Ramos (cell line): ENCODE measurements around the gene STMN3.
"Not testable (repeated sequence)": the region's sequence is repeated elsewhere in the genome, so short reads cannot be mapped to it uniquely, and the experiment has no call there.

Experiments
- in situ Hi-C: fragments of 300-500 bp; cut with MboI; formaldehyde crosslinking; loops from one replicate; pipeline ENCODE4 v1.14.3; 2022; ENCODE audit warnings: low sequenced_read_pairs; ENCODE audit not compliant: unreplicated experiment

STMN3 gene

GRCh38 chr20:63659370-63659769 lies 6.1 kb upstream of the STMN3 start:
- in situ Hi-C loops, result no loop called here

GRCh38 chr20:63658749-63659187 lies 5.5 kb upstream of the STMN3 start:
- in situ Hi-C loops, result no loop called here

- in situ Hi-C loops, result no loop called here
Observed at GRCh38 chr20:63657937-63658748, 4.9 kb upstream of the STMN3 start, which contains the start of gene RTEL1. Gene RTEL1, plus strand, starts transcription at chr20:63658312. Its CDS starts 1,091 bp downstream, at chr20:63659403.

GRCh38 chr20:63657260-63657936 lies 4.2 kb upstream of the STMN3 start:
- in situ Hi-C loops, result no loop called here

GRCh38 chr20:63656451-63656850 lies 3.2 kb upstream of the STMN3 start:
- in situ Hi-C loops, result no loop called here

- in situ Hi-C loops, result no loop called here
Observed at GRCh38 chr20:63655249-63655648, 2.0 kb upstream of the STMN3 start.

- in situ Hi-C loops, result no loop called here
Observed at GRCh38 chr20:63653974-63654668, 897 bp upstream of the STMN3 start.

- in situ Hi-C loops, result no loop called here
Observed at GRCh38 chr20:63652192-63652980, 838 bp downstream of the STMN3 start.

GRCh38 chr20:63651942-63652191 lies 1.4 kb downstream of the STMN3 start:
- in situ Hi-C loops, result no loop called here

- in situ Hi-C loops, result not testable (repeated sequence)
Observed at GRCh38 chr20:63650486-63650885, 2.7 kb downstream of the STMN3 start.

GRCh38 chr20:63648895-63649589 lies 4.2 kb downstream of the STMN3 start:
- in situ Hi-C loops, result no loop called here

- in situ Hi-C loops, result no loop called here
Observed at GRCh38 chr20:63648190-63648589, 5.0 kb downstream of the STMN3 start.

GRCh38 chr20:63645218-63645617 lies 8.0 kb downstream of the STMN3 start:
- in situ Hi-C loops, result no loop called here

- in situ Hi-C loops, result no loop called here
Observed at GRCh38 chr20:63643946-63644345, 9.3 kb downstream of the STMN3 start.

GRCh38 chr20:63643499-63643898 lies 9.7 kb downstream of the STMN3 start:
- in situ Hi-C loops, result no loop called here

- in situ Hi-C loops, result no loop called here
Observed at GRCh38 chr20:63642527-63643247, 10.5 kb downstream of the STMN3 start.

GRCh38 chr20:63641792-63642523 lies 11.3 kb downstream of the STMN3 start:
- in situ Hi-C loops, result no loop called here

- in situ Hi-C loops, result no loop called here
Observed at GRCh38 chr20:63641146-63641791, 12.0 kb downstream of the STMN3 start.
